Measurements from ENCODE around the gene KAZALD1. TPM values are rescaled to one million over a fixed set of nuclear protein-coding genes. Genes with fewer than 3 reads are reported as not detected.

Gene KAZALD1
- polyA plus RNA-seq, 3 donors = 10.1 to 13.6 (median 10.5) TPM

DNA sequence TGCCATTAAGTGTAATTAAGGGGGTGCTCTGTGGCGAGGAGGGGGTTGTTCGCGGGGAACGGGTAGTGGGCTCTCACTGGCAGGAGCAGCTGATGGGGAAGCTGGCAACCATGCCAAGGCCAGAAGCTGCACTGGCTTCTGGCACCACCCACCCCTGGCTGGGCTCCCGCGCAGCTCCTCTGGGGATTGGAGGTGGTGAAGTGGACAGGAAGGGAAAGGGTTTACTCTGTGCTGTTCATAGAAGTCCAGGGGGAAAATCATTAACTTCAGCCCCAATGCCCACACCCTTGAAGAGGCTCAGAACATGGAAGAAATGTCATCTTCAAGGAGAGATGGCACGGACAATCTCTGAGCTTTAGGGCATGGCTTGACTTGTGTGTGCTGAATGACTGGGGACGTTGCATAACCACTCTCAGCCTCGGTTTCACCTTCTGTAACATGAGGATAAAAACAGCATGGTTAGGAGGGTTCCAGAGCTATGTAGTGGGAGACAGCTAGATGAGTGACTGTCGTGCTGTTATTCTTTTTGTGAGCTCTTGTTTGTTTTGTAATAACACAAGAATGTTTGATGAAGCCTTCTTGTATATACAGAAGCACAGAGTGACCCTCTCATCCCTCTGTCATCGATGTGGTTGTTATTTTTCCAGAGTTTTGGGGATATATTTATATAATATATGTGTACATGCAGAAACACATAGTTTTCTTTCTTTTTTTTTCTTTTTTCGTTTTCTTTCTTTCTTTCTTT lies 29.9 kb downstream of the KAZALD1 start:
- DNase-seq = no peak

DNA sequence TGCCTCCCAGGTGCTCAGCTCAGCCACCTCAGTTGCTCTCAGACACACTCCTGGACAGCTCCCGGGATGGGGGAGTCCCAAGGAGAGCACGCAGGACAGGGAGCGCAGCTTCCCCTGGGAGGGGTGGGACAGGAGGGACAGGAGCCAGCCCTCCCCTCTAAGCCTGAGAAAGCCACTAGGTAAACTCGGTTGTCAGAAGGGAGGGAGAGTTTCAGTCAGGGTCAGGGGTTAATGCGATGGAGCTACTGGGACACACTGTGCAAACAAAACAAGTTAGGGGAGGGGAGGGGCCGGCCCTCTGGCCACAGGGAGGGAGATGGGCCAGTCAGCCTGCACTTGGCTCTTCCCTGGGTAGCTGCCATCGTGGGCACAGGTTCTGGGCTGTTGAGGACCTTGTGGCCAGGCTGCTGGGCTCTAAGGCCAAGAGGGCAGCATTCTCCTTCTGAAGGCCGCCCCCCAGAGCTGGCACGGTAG lies 31.1 kb downstream of the KAZALD1 start:
- no peak for DNase-seq

DNA sequence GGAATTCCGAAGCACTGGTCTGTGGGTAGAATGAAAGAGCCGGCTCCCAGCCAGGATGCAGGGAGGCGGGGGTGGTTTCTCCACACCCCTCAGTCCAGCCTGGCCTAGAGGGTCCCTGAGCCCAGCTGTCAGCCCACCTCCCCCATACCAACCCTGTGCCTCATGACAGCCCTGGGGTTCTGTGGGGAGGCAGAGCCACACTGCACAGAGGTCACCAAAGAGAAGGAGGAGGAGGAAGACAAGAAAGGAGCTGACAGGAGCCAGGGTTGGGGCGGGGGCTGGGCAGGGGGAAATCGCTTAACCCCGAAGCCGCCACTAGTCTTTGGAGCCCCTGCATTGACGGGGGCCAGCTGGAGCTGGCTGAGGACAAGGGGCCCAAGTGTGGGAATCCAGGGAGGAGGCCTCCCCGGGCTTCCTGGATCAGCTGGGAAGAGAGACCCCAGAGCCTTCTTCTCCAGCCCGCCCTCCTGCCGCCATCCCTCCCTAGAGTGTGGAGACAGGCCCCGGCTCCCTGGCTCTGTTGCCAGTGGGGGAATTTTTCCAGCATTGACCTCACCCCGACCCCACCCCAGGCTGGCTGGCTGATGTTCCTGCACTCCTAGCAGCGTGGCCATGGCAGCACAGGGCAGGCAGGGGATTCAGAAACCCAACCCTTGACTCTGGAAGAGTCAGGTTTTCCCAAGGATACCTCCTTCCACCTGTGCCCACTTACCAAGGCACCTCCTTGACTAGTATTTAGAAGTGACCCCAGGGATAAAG lies 32.5 kb downstream of the KAZALD1 start:
- DNase-seq = peak; percentile 53

DNA sequence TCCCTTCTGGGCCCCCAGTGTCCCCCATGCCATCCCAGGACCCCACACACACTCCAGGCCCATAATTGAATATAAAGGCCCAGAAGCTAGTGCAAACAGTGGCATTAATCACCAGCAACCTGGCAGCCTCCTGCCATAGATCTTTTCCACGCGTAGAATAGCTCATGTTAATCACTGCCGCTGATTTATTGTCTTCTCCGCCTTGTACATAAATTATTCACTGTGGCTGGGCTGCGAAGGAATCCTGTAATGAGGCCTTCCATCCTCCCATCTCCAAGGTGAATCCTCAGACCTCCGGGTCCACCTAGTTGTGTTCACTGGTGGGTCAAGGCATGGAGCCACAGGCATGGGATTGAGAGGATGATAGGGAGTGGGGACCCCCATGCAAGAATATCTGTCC lies 33.2 kb downstream of the KAZALD1 start:
- no peak for DNase-seq

DNA sequence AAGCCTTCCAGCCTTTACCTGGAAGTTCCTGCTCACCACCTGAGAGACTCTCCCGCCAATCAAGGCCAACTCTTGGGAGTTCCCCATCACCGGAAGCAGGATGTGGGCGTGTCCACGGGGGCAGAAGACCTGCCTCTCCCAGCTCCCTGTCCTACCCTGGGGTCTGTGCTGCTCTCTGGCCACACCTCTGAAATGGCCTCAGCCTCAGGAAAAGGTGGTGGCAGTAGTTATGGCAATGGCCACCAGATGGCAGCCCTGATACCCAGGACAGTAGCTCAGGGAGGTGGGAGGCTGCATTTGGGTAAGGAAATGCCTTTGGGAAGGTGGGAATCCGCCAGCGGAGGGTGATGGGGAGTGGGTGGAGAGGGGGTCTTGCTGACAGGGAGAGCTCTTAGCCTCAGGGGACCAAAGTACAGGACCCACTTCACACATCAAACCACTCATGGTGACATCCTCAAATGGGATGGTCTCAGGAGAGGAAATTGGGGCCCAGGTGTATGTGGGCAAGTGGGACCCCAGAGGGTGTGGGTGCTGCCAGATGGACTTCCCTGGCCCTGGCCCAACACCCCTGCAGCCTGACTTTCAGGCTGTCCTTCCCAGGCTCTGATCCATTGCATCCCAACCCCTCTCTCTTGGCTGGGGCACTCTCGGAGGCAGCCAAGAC lies 33.9 kb downstream of the KAZALD1 start:
- DNase-seq = peak; percentile 66

DNA sequence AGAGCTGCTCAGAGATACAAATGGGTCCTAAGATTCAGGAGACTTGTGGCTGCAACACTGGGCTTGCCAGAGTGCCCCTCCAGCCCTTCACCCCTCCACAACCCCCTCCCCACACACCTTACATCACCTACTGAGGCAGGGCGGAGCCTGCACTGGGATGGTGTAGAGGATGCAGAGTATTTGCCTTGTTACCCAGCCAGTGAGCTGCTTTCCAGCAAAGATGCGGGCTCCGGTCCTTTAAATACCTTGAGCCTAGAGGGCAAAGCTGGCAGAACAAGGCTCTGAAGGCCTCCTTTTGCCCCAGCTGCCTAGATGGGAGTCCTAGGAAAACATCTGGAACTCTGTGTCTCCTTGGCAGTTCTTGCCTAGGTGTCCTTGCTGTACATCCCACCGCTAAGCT lies 34.6 kb downstream of the KAZALD1 start:
- no peak for DNase-seq

DNA sequence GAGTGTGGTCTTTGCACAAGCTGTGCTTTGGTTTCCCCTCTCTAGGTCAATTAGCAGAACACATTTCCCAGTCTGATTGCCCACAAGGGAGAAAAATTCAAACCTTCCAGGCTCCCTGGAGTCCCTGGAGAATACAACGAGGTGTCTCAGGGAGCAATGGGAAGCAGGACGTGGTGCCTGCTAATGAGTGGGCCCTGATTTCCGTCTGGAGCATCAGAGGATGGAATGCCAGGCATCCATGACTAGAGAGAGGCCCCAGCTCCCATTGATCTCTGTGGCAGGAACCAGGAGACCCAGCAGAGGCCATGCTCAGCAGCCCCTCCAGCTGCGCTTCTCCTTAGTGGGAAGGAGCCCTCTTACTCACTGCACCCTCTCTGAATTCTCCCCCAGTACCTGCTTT lies 36.1 kb downstream of the KAZALD1 start:
- DNase-seq = no peak

DNA sequence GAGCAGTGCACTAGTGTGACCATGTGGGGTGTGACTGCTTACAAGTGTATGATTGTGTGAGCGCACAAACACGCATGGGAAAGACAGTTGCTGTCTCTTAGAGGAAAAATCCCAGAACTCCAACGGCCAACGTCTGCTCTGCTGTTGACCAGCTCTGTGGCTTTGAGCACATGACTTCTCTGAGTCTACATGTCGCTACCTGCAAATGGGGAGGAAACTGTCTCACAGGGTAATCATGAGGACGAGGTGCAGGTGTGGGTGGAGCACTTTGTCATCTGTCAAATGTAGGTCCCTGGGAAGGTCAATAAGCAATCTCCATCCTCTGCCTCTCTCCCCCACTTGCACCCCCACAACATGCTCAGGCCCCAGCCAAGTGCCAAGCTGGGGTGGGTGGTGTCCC lies 38.1 kb downstream of the KAZALD1 start:
- DNase-seq = no peak

DNA sequence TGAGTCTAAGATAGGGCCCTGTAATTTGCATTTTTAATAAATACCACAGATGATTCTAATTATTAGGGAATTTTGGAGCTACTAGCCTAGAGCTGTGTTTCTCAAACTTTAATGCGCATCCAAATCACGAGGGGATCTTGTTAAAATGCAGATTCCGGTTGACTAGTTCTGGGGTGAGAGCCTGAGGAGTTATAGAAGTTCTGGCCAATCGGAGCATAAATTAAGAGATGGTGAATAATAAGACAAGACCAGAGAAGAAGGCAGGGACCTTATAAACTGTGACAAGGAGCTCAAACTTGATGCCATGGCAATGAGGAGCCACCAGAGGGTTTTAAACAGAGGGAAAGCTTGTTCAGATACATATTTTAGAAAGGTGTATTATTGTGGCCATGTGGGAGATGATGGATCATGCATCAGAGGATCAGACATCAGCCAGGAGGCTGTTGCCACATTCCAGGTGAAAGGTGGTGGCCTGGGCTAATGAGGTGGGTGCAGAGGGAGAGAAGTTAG lies 39.6 kb downstream of the KAZALD1 start:
- no peak for DNase-seq

DNA sequence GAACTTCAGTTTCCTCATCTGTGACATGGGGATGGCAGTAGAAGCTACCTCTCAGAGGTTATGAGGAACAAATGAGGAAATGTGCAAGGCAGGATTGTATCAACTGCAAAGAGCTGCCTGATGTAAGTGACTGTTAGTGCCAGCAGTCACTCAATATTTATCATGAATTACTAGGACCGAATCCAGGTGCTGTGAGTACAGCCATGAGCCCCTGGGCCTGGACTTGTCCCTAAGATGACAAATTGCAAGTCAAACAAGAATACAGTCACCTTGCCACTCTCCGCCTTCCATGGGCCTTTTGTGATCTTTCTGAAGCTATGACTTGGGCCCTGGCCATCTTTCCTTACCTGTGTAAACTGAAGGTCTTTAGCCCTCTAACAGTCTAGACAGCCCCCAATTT lies 41.6 kb downstream of the KAZALD1 start:
- DNase-seq = no peak

DNA sequence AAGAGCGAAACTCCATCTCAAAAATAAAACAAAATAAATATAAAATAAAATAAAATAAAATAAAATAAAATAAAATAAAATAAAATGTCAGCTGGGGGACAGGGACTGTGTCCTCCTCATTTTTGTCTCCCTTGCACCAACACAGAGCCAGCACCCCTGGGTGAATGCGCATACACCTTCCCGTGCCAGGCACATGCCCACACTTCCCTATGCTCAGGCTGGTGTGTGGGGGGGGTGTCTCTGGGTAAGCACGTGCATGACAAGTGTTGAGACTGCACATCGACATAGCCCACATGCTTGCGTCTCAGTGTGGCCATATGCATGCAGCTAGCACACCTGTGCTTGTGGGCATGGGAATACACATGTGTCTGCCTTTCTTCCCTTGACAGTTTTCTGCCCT lies 44.6 kb downstream of the KAZALD1 start:
- no peak for DNase-seq

DNA sequence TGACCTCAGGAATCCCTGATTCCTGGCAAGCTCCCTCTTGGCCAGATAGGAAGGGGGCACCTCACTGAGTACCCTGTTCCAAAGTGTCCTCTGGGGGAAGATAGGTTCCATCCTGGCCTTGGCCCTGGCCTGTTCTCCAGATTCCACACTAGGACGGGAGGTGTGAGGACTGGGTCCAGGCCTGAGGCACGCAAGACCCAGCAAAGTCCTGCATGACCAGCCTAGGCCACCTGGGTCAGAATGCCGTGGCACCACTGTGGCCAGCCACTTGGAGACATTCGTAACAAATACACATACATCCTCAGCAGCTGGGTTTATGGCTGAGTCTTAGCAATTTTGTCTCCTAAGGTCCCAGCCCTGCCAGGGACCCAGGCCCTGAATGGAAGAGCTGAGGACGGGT lies 46.0 kb downstream of the KAZALD1 start:
- no peak for DNase-seq

DNA sequence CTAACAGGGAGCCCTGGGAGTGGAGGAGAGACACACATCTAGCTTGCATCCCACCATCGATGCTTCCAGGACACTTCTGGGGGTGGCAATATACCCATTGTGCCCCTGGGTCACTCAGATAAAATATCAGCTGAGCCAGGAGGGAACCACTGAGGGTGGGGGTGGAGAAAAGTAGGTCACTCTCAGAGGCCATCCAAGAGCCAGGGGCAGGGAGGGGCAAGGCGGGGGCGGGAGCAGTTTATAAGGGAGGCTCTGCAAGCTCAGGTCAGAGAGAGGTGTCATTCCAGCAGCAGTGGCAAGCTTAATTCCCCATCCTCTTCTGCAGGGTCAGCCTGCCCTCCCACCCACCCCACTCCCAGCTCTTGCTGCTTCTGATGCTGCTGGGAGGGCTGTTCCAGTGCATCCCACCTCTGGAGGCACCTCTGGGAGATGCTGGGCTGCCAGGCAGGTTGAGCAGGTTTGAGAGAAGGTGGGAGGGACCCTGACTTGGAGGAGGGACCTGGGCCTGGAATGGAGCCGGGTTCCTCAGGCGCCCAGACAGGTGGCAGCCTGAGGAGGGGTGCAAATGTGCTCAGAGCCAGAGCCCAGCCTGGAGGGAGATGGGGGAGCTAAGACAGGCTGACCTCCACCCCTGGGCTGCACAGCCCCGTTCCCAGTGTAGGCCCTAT lies 49.2 kb downstream of the KAZALD1 start:
- no peak for DNase-seq

DNA sequence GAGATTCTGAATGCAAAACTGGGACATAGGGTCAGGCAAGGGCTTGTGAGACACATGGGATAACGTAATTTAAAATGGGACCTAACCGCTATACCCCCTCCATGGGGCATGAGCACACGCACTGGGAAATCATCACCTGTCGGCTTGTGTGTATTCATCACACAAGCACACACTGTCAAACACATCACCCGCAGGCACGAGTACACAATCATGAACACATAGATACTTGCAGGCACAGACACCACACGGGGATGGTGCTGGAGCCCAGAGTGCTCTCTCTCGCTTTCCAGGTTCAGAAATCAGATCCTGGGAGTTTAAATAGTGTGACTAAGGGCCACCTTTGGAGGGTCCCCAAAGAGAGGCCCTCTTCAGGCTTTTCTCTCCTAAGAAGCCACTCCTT lies 49.8 kb downstream of the KAZALD1 start:
- DNase-seq = no peak

DNA sequence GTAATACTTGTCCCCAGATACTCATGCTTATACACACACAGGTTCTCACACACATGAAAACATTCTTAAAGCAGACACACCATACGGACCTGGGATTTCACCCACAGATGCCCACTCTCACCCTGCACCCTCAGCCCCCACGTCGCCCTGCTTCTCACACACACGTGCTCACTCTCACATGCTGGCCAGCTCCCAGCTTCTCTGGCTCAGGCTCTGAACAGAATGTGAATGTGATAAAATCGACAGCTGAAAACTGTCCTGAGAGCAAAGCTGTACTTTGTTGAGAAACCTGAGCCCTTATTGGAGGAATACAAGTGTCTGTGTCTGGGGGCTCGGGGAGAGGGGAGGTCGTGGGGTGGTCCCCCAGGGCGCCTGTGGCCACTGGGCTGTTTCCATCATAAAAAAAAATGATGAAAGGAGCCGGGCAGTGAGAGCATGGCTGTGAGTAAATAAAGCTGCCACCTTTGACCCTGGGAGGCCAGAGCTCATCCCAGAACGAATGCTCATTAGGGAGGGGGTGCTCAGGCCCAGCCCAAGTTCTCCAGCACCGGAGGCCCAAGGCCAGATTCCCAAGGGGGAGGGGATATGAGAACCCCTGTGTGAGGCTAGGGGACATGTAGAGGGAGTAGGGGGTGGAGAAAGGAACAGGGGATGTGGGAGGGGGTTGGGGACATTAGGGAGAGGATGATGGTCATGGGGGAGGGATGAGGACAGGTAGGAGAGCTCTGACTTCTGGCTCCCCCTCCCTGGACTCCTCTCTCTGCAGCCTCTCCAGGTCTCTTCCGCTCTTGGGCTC lies 51.2 kb downstream of the KAZALD1 start:
- no peak for DNase-seq

DNA sequence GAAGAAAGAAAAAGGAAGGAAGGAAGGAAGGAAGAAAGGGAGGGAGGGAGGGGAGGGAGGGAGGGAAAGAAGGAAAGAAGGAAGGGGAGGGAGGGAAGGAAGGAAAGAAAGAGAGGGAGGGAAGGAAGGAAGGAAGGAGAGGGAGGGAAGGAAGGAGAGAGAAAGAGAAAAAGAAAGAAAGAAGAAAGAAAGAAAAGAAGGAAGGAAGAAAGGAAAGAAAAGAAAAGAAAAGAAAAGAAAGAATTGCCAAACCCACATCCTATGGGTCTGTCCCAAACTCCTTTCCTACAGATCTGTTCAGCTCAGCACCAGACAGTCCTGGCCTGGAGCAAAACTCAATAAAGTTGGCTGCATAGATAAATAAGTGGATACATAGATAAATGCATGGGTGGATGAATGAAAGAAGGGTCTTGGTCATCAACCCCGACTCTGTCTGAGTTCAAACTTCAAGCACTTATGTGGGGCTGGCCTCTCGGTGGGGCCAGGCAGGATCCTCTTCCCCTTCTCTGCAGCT lies 52.2 kb downstream of the KAZALD1 start:
- DNase-seq = no peak

DNA sequence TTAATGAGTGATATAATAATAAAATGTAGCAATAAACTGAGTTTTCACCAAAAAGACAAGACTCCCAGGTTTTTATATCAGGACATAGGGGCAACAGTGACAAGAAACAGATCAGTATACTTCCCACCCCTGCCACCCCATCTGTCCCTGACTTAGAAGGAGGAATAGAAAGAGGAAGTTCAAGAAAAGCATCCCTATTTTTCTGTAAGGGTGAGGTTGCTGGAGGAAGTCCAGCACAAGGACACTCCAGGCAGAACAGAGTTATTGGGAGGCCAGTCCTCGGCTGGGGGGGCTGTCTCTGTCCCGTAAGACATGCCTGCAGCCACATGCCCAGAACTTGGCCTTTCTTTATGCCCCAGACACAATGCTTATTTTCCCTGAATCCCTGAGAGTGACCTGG lies 52.9 kb downstream of the KAZALD1 start:
- DNase-seq = no peak

Data from renal pelvis (tissue), 4 donors.